NCI-H1436 (cell line): ENCODE measurements around the gene CXorf58.
"Not testable (repeated sequence)": the region's sequence is repeated elsewhere in the genome, so short reads cannot be mapped to it uniquely, and the experiment has no call there.

ENCODE experiments used
- DNase-seq: peaks from one replicate; lab custom pipeline; 2025; lab: John Stamatoyannopoulos, UW

The CXorf58 gene

GRCh38 chrX:23952984-23953907 lies 45.4 kb downstream of the CXorf58 start:
- DNase-seq = no peak

GRCh38 chrX:23953908-23954269 lies 46.1 kb downstream of the CXorf58 start:
- DNase-seq = no peak

GRCh38 chrX:23954396-23954795 lies 46.6 kb downstream of the CXorf58 start:
- no peak for DNase-seq

GRCh38 chrX:23959781-23960180 lies 52.0 kb downstream of the CXorf58 start:
- no peak for DNase-seq

GRCh38 chrX:23964191-23964590 lies 56.4 kb downstream of the CXorf58 start:
- DNase-seq = no peak

GRCh38 chrX:23965630-23966029 lies 57.8 kb downstream of the CXorf58 start:
- not testable (repeated sequence) for DNase-seq

- no peak for DNase-seq
Observed at GRCh38 chrX:23978491-23978890, 70.7 kb downstream of the CXorf58 start.

- no peak for DNase-seq
Observed at GRCh38 chrX:23980011-23980441, 72.2 kb downstream of the CXorf58 start.

- DNase-seq = no peak
Observed at GRCh38 chrX:23981222-23981621, 73.4 kb downstream of the CXorf58 start.

GRCh38 chrX:23981711-23982110 lies 73.9 kb downstream of the CXorf58 start:
- DNase-seq = peak; percentile 4

- DNase-seq = no peak
Observed at GRCh38 chrX:23982891-23983290, 75.1 kb downstream of the CXorf58 start.
